Thyroid gland (tissue), 4 donors: ENCODE measurements around the gene LTC4S.

Experiments used
- POLR2A ChIP-seq, 2 donors: fragments of 450-650 bp; IDR thresholded peaks; one replicate each; pipeline ENCODE4 v1.6.1; 2017; ENCODE audit warnings: antibody characterized with exemption in 2 of 2, mild to moderate bottlenecking in 2 of 2, moderate library complexity in 1 of 2
- TF ChIP-seq, protein P1 (sequence below), 6 experiments: fragments of 200-600 bp in 3 of 6; fragments of 450-650 bp in 3 of 6; sonication (generic) in 3 of 6; IDR thresholded peaks; one replicate each; pipeline ENCODE4 v1.5.1; 2016 to 2019; ENCODE audit warnings: antibody characterized with exemption in 6 of 6, mild to moderate bottlenecking in 2 of 6, inconsistent platforms in 1 of 6, moderate library complexity in 1 of 6

DNA sequence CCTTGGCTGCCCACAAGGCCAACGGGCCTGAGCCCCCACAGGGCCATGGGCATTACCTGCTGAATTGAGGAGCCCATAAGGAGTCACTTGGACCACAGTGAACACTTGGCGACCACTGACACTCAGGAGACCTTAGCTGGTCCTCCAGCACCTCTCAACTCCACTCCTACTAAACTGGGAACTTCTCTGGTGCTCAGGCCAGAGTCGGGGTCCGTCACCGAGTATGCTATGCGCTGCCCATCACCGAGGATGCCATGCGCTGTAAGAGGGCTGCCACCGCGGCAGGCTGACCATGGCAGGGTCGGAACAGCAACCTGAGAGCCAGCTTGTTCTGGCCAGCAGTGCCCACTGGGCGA, 26.3 kb downstream of the LTC4S start:
- no peak for TF ChIP-seq POLR2A (IDR thresholded peaks at IDR 0.05)
- TF ChIP-seq, protein P1, sequence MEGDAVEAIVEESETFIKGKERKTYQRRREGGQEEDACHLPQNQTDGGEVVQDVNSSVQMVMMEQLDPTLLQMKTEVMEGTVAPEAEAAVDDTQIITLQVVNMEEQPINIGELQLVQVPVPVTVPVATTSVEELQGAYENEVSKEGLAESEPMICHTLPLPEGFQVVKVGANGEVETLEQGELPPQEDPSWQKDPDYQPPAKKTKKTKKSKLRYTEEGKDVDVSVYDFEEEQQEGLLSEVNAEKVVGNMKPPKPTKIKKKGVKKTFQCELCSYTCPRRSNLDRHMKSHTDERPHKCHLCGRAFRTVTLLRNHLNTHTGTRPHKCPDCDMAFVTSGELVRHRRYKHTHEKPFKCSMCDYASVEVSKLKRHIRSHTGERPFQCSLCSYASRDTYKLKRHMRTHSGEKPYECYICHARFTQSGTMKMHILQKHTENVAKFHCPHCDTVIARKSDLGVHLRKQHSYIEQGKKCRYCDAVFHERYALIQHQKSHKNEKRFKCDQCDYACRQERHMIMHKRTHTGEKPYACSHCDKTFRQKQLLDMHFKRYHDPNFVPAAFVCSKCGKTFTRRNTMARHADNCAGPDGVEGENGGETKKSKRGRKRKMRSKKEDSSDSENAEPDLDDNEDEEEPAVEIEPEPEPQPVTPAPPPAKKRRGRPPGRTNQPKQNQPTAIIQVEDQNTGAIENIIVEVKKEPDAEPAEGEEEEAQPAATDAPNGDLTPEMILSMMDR (IDR thresholded peaks at IDR 0.05), result no peak
